Activated CD4-positive, alpha-beta memory T cell treated with anti-CD3 and anti-CD28 coated beads, Interleukin-2, amount 10 ng/mL, durations not matched to agents 7 days and 5 days (primary cell): ENCODE results near the gene MAGEA1. TPM values are rescaled to one million over a fixed set of nuclear protein-coding genes. Genes with fewer than 3 reads are reported as not detected.
"Not testable (repeated sequence)": the region's sequence is repeated elsewhere in the genome, so short reads cannot be mapped to it uniquely, and the experiment has no call there.

ENCODE experiments used
- CTCF ChIA-PET: fragments of 350-600 bp; sonication (Branson Sonifier 250); formaldehyde crosslinking; loops from one replicate; lab custom pipeline; 2021; ENCODE audit warnings: antibody characterized with exemption, inconsistent platforms; lab: Charles Lee
- POLR2A ChIA-PET: fragments of 350-600 bp; sonication (Branson Sonifier 250); formaldehyde crosslinking; loops from one replicate; lab custom pipeline; 2021; ENCODE audit warnings: antibody characterized with exemption; lab: Charles Lee
- DNase-seq: peaks from one replicate; pipeline ENCODE4 v3.0.0-alpha.2; 2020
- H3K27ac Mint-ChIP-seq: one replicate; pipeline ENCODE4 v1.8.0; 2021; ENCODE audit warnings: mild to moderate bottlenecking, mixed read lengths
- H3K27me3 Mint-ChIP-seq: one replicate; pipeline ENCODE4 v1.8.0; 2021; ENCODE audit warnings: mixed read lengths
- H3K36me3 Mint-ChIP-seq: one replicate; pipeline ENCODE4 v1.8.0; 2021; ENCODE audit warnings: low read depth, mixed read lengths
- H3K4me1 Mint-ChIP-seq: one replicate; pipeline ENCODE4 v1.8.0; 2021; ENCODE audit warnings: mixed read lengths
- H3K4me3 Mint-ChIP-seq: one replicate; pipeline ENCODE4 v1.8.0; 2021; ENCODE audit warnings: mild to moderate bottlenecking, mixed read lengths
- H3K9me3 Mint-ChIP-seq: one replicate; pipeline ENCODE4 v1.8.0; 2021; ENCODE audit warnings: mixed read lengths
- total RNA-seq, 2 experiments: library from RNA; stranded (reverse); gene quantifications; one replicate each; pipeline ENCODE4 v1.2.3, GENCODE V29; 2021

MAGEA1 gene
- total RNA-seq: not detected

- Mint-ChIP-seq H3K4me1 (no peaks in the 10 kb centered on the region), H3K9me3 (no peaks in the 10 kb centered on the region), H3K4me3 (no peak within 1 kb of the TSS), H3K36me3 (no peaks in the 10 kb centered on the region), H3K27ac (no peak within 1 kb of the TSS), H3K27me3 (peaks cover 3% of the 10 kb centered on the region)
- POLR2A ChIA-PET: no interaction called here
- CTCF ChIA-PET: no interaction called here
- DNase-seq: no peak
Measured at GRCh38 chrX:153179131-153179530, at the start of gene MAGEA1. Gene MAGEA1, plus strand, starts transcription at chrX:153179284. Its CDS starts 3,106 bp downstream, at chrX:153182390.

GRCh38 chrX:153132924-153133323, 46.2 kb upstream of the MAGEA1 start:
- CTCF ChIA-PET, H3K4me1 Mint-ChIP-seq, H3K9me3 Mint-ChIP-seq, H3K4me3 Mint-ChIP-seq, H3K27me3 Mint-ChIP-seq, H3K27ac Mint-ChIP-seq, H3K36me3 Mint-ChIP-seq, DNase-seq, POLR2A ChIA-PET: not testable (repeated sequence)

GRCh38 chrX:153139074-153139473, 40.0 kb upstream of the MAGEA1 start:
- H3K9me3 Mint-ChIP-seq, H3K27ac Mint-ChIP-seq, H3K4me1 Mint-ChIP-seq, H3K4me3 Mint-ChIP-seq, DNase-seq, H3K36me3 Mint-ChIP-seq, POLR2A ChIA-PET, CTCF ChIA-PET, H3K27me3 Mint-ChIP-seq: not testable (repeated sequence)

- CTCF ChIA-PET, DNase-seq, H3K4me1 Mint-ChIP-seq, H3K36me3 Mint-ChIP-seq, H3K27me3 Mint-ChIP-seq, H3K4me3 Mint-ChIP-seq, POLR2A ChIA-PET, H3K27ac Mint-ChIP-seq, H3K9me3 Mint-ChIP-seq: not testable (repeated sequence)
Measured at GRCh38 chrX:153146288-153146687, 32.8 kb upstream of the MAGEA1 start.

- CTCF ChIA-PET: no interaction called here
- Mint-ChIP-seq H3K27ac (no peak overlapping the region), H3K27me3 (peaks cover 14% of the 10 kb centered on the region), H3K4me1 (no peaks in the 10 kb centered on the region), H3K9me3 (no peaks in the 10 kb centered on the region), H3K36me3 (no peaks in the 10 kb centered on the region), H3K4me3 (no peak overlapping the region)
- POLR2A ChIA-PET: no interaction called here
- no peak for DNase-seq
Measured at GRCh38 chrX:153153516-153153915, 25.6 kb upstream of the MAGEA1 start.

GRCh38 chrX:153157450-153157849, 21.6 kb upstream of the MAGEA1 start:
- no peak overlapping the region for H3K4me3 Mint-ChIP-seq
- no peaks in the 10 kb centered on the region for H3K4me1 Mint-ChIP-seq
- H3K36me3 Mint-ChIP-seq: no peaks in the 10 kb centered on the region
- H3K27ac Mint-ChIP-seq: no peak overlapping the region
- CTCF ChIA-PET: no interaction called here
- POLR2A ChIA-PET: no interaction called here
- H3K9me3 Mint-ChIP-seq: no peaks in the 10 kb centered on the region
- peaks cover 14% of the 10 kb centered on the region for H3K27me3 Mint-ChIP-seq
- no peak for DNase-seq

- H3K36me3 Mint-ChIP-seq: no peaks in the 10 kb centered on the region
- H3K27ac Mint-ChIP-seq: no peak overlapping the region
- ChIA-PET POLR2A (no interaction called here), CTCF (no interaction called here)
- no peak for DNase-seq
- no peak overlapping the region for H3K4me3 Mint-ChIP-seq
- H3K9me3 Mint-ChIP-seq: no peaks in the 10 kb centered on the region
- H3K27me3 Mint-ChIP-seq: peaks cover 14% of the 10 kb centered on the region
- H3K4me1 Mint-ChIP-seq: no peaks in the 10 kb centered on the region
Measured at GRCh38 chrX:153158319-153158718, 20.8 kb upstream of the MAGEA1 start.

- Mint-ChIP-seq H3K9me3 (no peaks in the 10 kb centered on the region), H3K36me3 (no peaks in the 10 kb centered on the region), H3K4me3 (no peak overlapping the region), H3K4me1 (no peaks in the 10 kb centered on the region), H3K27me3 (peaks cover 3% of the 10 kb centered on the region), H3K27ac (no peak overlapping the region)
- ChIA-PET CTCF (no interaction called here), POLR2A (no interaction called here)
- DNase-seq: no peak
Measured at GRCh38 chrX:153161952-153162351, 17.1 kb upstream of the MAGEA1 start.

- CTCF ChIA-PET: no interaction called here
Measured at GRCh38 chrX:153164733-153165132, 14.4 kb upstream of the MAGEA1 start.

GRCh38 chrX:153168423-153168822, 10.7 kb upstream of the MAGEA1 start:
- H3K4me1 Mint-ChIP-seq, CTCF ChIA-PET, H3K27ac Mint-ChIP-seq, H3K36me3 Mint-ChIP-seq, POLR2A ChIA-PET, H3K4me3 Mint-ChIP-seq, H3K9me3 Mint-ChIP-seq, DNase-seq, H3K27me3 Mint-ChIP-seq: not testable (repeated sequence)

More at GRCh38 chrX:153164733-153165132, 14.4 kb upstream of the MAGEA1 start:
- Mint-ChIP-seq H3K9me3 (no peaks in the 10 kb centered on the region), H3K4me1 (no peaks in the 10 kb centered on the region), H3K27ac (no peak overlapping the region), H3K36me3 (no peaks in the 10 kb centered on the region), H3K4me3 (no peak overlapping the region), H3K27me3 (peaks cover 1% of the 10 kb centered on the region)
- POLR2A ChIA-PET: no interaction called here
- no peak for DNase-seq

- Mint-ChIP-seq H3K9me3 (no peaks in the 10 kb centered on the region), H3K4me3 (no peak overlapping the region), H3K4me1 (no peaks in the 10 kb centered on the region), H3K27me3 (no peaks in the 10 kb centered on the region), H3K27ac (no peak overlapping the region), H3K36me3 (no peaks in the 10 kb centered on the region)
- CTCF ChIA-PET: no interaction called here
- DNase-seq: no peak
- POLR2A ChIA-PET: no interaction called here
Measured at GRCh38 chrX:153181822-153182221, 2.7 kb downstream of the MAGEA1 start.

GRCh38 chrX:153184787-153185186, 5.7 kb downstream of the MAGEA1 start:
- Mint-ChIP-seq H3K4me3 (no peak overlapping the region), H3K36me3 (no peaks in the 10 kb centered on the region), H3K9me3 (no peaks in the 10 kb centered on the region), H3K27me3 (no peaks in the 10 kb centered on the region), H3K4me1 (no peaks in the 10 kb centered on the region), H3K27ac (no peak overlapping the region)
- no peak for DNase-seq
- POLR2A ChIA-PET: no interaction called here
- CTCF ChIA-PET: no interaction called here

GRCh38 chrX:153190381-153190780, 11.3 kb downstream of the MAGEA1 start:
- no peak for DNase-seq
- ChIA-PET POLR2A (no interaction called here), CTCF (no interaction called here)
- H3K4me1 Mint-ChIP-seq: no peaks in the 10 kb centered on the region
- no peaks in the 10 kb centered on the region for H3K9me3 Mint-ChIP-seq
- no peaks in the 10 kb centered on the region for H3K36me3 Mint-ChIP-seq
- H3K4me3 Mint-ChIP-seq: no peak overlapping the region
- no peak overlapping the region for H3K27ac Mint-ChIP-seq
- H3K27me3 Mint-ChIP-seq: peaks cover 7% of the 10 kb centered on the region

- no peak for DNase-seq
- ChIA-PET POLR2A (no interaction called here), CTCF (no interaction called here)
- H3K27me3 Mint-ChIP-seq: peaks cover 16% of the 10 kb centered on the region
- no peaks in the 10 kb centered on the region for H3K36me3 Mint-ChIP-seq
- no peak overlapping the region for H3K27ac Mint-ChIP-seq
- H3K4me1 Mint-ChIP-seq: no peaks in the 10 kb centered on the region
- H3K4me3 Mint-ChIP-seq: no peak overlapping the region
- H3K9me3 Mint-ChIP-seq: no peaks in the 10 kb centered on the region
Measured at GRCh38 chrX:153200462-153200861, 21.4 kb downstream of the MAGEA1 start.
